HL-60 (cell line): ENCODE data around the gene ORC3.
"Not testable (repeated sequence)": the region's sequence is repeated elsewhere in the genome, so short reads cannot be mapped to it uniquely, and the experiment has no call there.

Experiments used
- DNase-seq, 2 experiments: peaks; one replicate each; pipeline ENCODE4 v3.0.0-alpha.2; 2010 to 2020; ENCODE audit warnings: low read depth in 1 of 2, low spot score in 1 of 2
- H3K27ac ChIP-seq: fragments of 250-450 bp; sonication (Bioruptor Pico); replicated peaks from 2 replicates; pipeline ENCODE4 v1.5.1; 2020; ENCODE audit warnings: mild to moderate bottlenecking, moderate library complexity
- H3K27me3 ChIP-seq: fragments of 250-450 bp; sonication (Bioruptor Pico); 2 replicates; pipeline ENCODE4 v1.5.1; 2021; ENCODE audit warnings: mild to moderate bottlenecking, moderate library complexity; ENCODE audit not compliant: insufficient read depth, poor library complexity, severe bottlenecking
- H3K4me3 ChIP-seq: replicated peaks from 2 replicates; pipeline ENCODE4 v1.5.1; 2011; ENCODE audit warnings: mild to moderate bottlenecking, control low read depth, low read length; ENCODE audit not compliant: insufficient read depth
- GABPA ChIP-seq: IDR thresholded peaks from 2 replicates; pipeline ENCODE4 v1.6.1; 2012; ENCODE audit warnings: low read depth
- POLR2AphosphoS5 ChIP-seq: IDR thresholded peaks from 2 replicates; pipeline ENCODE4 v1.6.1; 2012; ENCODE audit warnings: low read depth
- SPI1 ChIP-seq: IDR thresholded peaks from 2 replicates; pipeline ENCODE4 v1.6.1; 2012; ENCODE audit warnings: low read depth, mild to moderate bottlenecking, borderline replicate concordance
- TF ChIP-seq, protein P1 (sequence below): IDR thresholded peaks from one replicate; pipeline ENCODE4 v1.5.1; 2011; ENCODE audit warnings: low read length, control low read depth, inconsistent platforms; ENCODE audit not compliant: insufficient read depth
- TF ChIP-seq, protein P2 (sequence below): IDR thresholded peaks from 2 replicates; pipeline ENCODE4 v1.6.1; 2012; ENCODE audit warnings: low read depth; ENCODE audit not compliant: insufficient replicate concordance

The ORC3 gene

DNA sequence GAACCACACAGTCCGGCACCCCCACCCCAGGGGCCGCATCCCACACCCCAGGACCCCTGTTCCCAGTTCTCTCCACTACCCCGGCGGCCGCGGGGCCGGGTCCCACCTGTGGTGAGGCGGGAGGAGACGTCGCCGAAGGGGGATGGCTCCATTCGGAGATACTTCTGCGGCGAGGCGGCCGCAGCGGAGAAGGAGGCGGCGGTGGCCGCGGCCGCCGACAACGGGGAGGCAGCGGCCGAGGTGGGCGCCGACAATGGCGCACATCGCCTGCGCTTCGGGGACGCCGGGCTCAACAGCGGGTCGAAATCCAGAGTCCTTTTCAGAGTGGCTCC, 111.4 kb downstream of the ORC3 start:
- peak in 1 of 2 experiments; percentile 13 for DNase-seq
- peak overlapping the region; percentile 89 for H3K4me3 ChIP-seq
- H3K27ac ChIP-seq = peak overlapping the region; percentile 91
- H3K27me3 ChIP-seq = no peaks in the 10 kb centered on the region
- TF ChIP-seq, protein P1, sequence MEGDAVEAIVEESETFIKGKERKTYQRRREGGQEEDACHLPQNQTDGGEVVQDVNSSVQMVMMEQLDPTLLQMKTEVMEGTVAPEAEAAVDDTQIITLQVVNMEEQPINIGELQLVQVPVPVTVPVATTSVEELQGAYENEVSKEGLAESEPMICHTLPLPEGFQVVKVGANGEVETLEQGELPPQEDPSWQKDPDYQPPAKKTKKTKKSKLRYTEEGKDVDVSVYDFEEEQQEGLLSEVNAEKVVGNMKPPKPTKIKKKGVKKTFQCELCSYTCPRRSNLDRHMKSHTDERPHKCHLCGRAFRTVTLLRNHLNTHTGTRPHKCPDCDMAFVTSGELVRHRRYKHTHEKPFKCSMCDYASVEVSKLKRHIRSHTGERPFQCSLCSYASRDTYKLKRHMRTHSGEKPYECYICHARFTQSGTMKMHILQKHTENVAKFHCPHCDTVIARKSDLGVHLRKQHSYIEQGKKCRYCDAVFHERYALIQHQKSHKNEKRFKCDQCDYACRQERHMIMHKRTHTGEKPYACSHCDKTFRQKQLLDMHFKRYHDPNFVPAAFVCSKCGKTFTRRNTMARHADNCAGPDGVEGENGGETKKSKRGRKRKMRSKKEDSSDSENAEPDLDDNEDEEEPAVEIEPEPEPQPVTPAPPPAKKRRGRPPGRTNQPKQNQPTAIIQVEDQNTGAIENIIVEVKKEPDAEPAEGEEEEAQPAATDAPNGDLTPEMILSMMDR = no peak
- TF ChIP-seq SPI1 = no peak
- no peak for TF ChIP-seq POLR2AphosphoS5
- TF ChIP-seq, protein P2, sequence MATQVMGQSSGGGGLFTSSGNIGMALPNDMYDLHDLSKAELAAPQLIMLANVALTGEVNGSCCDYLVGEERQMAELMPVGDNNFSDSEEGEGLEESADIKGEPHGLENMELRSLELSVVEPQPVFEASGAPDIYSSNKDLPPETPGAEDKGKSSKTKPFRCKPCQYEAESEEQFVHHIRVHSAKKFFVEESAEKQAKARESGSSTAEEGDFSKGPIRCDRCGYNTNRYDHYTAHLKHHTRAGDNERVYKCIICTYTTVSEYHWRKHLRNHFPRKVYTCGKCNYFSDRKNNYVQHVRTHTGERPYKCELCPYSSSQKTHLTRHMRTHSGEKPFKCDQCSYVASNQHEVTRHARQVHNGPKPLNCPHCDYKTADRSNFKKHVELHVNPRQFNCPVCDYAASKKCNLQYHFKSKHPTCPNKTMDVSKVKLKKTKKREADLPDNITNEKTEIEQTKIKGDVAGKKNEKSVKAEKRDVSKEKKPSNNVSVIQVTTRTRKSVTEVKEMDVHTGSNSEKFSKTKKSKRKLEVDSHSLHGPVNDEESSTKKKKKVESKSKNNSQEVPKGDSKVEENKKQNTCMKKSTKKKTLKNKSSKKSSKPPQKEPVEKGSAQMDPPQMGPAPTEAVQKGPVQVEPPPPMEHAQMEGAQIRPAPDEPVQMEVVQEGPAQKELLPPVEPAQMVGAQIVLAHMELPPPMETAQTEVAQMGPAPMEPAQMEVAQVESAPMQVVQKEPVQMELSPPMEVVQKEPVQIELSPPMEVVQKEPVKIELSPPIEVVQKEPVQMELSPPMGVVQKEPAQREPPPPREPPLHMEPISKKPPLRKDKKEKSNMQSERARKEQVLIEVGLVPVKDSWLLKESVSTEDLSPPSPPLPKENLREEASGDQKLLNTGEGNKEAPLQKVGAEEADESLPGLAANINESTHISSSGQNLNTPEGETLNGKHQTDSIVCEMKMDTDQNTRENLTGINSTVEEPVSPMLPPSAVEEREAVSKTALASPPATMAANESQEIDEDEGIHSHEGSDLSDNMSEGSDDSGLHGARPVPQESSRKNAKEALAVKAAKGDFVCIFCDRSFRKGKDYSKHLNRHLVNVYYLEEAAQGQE = no peak
- TF ChIP-seq GABPA = no peak

DNA sequence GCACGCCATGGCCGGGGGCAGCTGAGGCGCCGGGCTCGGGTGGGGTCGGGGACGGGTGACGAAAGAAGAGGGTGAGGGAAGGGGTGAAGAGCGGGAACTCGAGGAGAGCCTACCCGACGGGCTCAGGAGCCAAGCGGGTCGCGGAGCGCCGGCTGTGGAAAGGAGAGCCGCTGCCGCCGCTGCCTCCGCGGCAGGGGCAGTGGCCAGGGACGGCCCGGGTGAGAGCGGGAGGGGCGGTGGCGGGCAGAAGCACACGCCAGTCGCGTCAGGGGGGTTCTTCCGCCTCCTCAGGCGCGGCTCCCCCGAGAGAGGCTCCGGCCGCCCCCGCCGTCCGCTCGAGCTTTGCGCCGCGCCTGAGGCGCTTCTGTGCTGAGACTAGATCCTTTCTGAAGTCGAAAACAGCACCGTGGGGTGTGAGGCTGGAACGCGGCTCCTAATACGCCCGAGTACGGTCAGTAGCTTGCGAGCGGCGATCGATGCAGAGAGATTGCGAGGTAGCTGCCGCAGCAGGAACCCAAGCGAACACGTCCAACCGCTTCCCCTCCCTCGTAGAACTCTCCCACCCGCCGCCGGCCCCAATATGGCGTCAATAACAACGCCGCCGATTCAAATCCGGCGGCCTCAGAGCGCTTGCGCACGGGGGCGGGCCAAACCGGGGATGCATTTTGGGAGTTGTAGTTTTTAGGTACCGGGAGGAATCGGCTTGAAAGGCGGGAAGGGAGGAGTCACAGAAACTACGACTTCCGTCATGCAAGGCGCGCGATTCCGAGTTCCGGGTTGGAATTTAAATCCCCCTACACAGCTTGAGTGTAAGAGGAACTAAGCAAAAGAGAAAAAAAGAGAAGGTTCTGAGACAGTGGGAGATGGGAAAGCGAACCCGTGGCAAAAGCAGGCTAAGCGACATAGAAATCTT, 112.0 kb downstream of the ORC3 start, which contains the start of gene AKIRIN2:
Gene AKIRIN2, minus strand, starts transcription at position 558 of the 913 bp plus-strand sequence. Its CDS starts 549 bp downstream, at position 9.
- H3K27me3 ChIP-seq = no peaks in the 10 kb centered on the region
- H3K27ac ChIP-seq = peak within 1 kb of the TSS; percentile 91
- DNase-seq = peak; percentile 98 to 99
- peak within 1 kb of the TSS; percentile 89 for H3K4me3 ChIP-seq
- peak; percentile 45; the same call in 1 of the 2 replicates for TF ChIP-seq GABPA
- TF ChIP-seq, protein P2 = peak; percentile 76
- peak; percentile 97 for TF ChIP-seq POLR2AphosphoS5
- TF ChIP-seq, protein P1 = no peak
- no peak; the same call in 1 of the 2 replicates for TF ChIP-seq SPI1

DNA sequence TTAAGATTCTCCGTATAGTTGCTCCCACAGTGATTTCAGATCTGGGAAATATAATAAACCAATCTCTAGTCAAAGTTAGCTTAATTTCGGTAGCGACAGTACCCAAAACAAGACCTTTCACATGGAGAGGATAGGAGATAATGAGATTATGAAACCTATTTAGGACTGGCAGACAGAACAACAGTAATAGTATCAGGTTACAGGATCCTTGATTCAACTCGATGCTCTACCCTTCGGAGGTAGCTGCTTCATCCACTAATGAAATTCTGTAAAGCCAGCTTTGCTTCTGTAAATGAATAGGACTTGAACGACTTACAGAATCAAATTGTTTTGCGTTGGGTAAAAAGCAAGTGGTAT, 112.6 kb downstream of the ORC3 start:
- no peak for TF ChIP-seq POLR2AphosphoS5
- TF ChIP-seq SPI1 = no peak
- Histone ChIP-seq H3K4me3 (peak overlapping the region; percentile 54), H3K27ac (peak overlapping the region; percentile 66), H3K27me3 (no peaks in the 10 kb centered on the region)
- DNase-seq = no peak

DNA sequence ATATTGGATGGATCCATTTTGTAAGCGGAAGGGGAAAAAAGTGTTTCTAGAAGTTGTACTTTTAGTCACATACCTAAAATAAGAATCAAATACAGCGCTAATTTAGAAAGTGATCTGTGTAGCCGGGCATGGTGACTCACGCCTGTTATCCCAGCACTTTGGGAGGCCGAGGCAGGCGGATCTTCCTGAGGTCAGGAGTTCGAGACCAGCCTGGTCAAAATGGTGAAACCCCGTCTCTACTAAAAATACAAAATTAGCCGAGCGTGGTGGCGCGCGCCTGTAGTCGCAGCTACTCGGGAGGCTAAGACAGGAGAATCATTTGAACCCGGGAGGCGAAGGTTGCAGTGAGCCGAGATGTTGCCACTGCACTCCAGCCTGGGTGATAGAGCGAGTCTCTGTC, 113.1 kb downstream of the ORC3 start:
- not testable (repeated sequence) for DNase-seq, H3K27me3 ChIP-seq
- peak overlapping the region; percentile 66 for H3K27ac ChIP-seq

More for the DNA sequence above, 113.1 kb downstream of the ORC3 start:
- peak overlapping the region; percentile 54 for H3K4me3 ChIP-seq
